ENCODE data around the gene ZNF827. TPM values are rescaled to one million over a fixed set of nuclear protein-coding genes. Genes with fewer than 3 reads are reported as not detected.

The ZNF827 gene
- total RNA-seq, 1 donor from 2014 or later = 27.2 TPM

DNA sequence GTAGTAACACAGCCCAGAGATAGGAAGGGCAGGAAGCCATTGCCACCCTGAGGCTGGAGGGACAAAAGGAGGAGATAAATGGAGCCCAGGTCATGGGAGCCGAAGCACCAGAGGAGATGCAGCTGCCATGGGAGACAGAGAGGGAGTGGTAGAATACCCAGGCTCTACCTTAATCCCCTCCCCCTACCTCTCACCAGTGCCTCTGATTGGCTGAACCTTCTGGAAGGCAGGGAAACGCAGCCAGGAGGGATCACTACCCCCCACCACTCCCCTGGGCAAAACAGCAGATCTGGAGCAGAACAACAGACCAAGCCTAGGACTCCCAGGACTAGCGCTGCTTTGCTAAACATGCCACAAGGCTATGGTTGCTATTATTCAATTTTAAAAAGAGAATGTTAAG is 114.2 kb downstream of the ZNF827 start:
- H3K4me3 Mint-ChIP-seq = no peak overlapping the region
- H3K27me3 Mint-ChIP-seq = no peaks in the 10 kb centered on the region
- ChIA-PET POLR2A (no interaction called here), CTCF (interaction anchor here (1.5 kb wide), 1 partner anchor 18 kb away, joined by 3 read pairs; no protein-coding TSS in a partner anchor)
- ATAC-seq (ENCODE audit: low read depth) = no peak
- no peaks in the 10 kb centered on the region for H3K9me3 Mint-ChIP-seq
- H3K27ac Mint-ChIP-seq = no peak overlapping the region
- DNase-seq = no peak
- peaks cover 8% of the 10 kb centered on the region for H3K4me1 Mint-ChIP-seq
- intact Hi-C loops (cut with micrococcal nuclease) = loop anchor here (1.0 kb wide), 1 partner anchor 40 kb away; no protein-coding TSS in a partner anchor
- peaks cover 39% of the 10 kb centered on the region for H3K36me3 Mint-ChIP-seq (ENCODE audit: low read depth)
- TF ChIP-seq, protein P1, sequence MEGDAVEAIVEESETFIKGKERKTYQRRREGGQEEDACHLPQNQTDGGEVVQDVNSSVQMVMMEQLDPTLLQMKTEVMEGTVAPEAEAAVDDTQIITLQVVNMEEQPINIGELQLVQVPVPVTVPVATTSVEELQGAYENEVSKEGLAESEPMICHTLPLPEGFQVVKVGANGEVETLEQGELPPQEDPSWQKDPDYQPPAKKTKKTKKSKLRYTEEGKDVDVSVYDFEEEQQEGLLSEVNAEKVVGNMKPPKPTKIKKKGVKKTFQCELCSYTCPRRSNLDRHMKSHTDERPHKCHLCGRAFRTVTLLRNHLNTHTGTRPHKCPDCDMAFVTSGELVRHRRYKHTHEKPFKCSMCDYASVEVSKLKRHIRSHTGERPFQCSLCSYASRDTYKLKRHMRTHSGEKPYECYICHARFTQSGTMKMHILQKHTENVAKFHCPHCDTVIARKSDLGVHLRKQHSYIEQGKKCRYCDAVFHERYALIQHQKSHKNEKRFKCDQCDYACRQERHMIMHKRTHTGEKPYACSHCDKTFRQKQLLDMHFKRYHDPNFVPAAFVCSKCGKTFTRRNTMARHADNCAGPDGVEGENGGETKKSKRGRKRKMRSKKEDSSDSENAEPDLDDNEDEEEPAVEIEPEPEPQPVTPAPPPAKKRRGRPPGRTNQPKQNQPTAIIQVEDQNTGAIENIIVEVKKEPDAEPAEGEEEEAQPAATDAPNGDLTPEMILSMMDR (IDR thresholded peaks at IDR 0.05) = no peak

DNA sequence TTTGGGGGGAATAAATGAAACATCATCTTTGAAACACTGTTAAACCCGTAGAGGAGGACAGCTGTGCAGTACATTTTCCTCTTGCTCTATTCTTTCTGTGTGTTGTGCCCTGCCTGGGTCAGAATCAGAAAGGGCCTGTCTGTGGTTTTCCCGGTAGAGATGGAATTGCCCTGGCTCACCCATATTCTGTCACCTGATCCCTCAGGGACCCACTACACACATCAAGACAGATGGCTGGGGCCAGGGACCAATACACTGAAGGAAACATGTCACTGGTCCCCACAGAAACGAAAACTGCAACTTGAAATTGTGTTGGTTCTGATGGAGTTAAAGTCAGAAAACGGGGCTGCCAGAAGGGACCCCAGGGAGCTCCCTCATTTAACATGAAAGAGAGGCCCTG is 114.9 kb downstream of the ZNF827 start:
- peaks cover 42% of the 10 kb centered on the region for H3K36me3 Mint-ChIP-seq (ENCODE audit: low read depth)
- ATAC-seq (ENCODE audit: low read depth) = no peak
- intact Hi-C loops (cut with micrococcal nuclease) = loop anchor here (1.0 kb wide), 1 partner anchor 39 kb away; no protein-coding TSS in a partner anchor
- no peaks in the 10 kb centered on the region for H3K9me3 Mint-ChIP-seq
- no peak overlapping the region for H3K4me3 Mint-ChIP-seq
- TF ChIP-seq, protein P1 (IDR thresholded peaks at IDR 0.05) = no peak
- no peak overlapping the region for H3K27ac Mint-ChIP-seq
- no peak for DNase-seq
- POLR2A ChIA-PET = no interaction called here
- CTCF ChIA-PET = interaction anchor here (1.5 kb wide), 1 partner anchor 18 kb away, joined by 3 read pairs; no protein-coding TSS in a partner anchor
- H3K4me1 Mint-ChIP-seq = peaks cover 5% of the 10 kb centered on the region
- H3K27me3 Mint-ChIP-seq = no peaks in the 10 kb centered on the region

DNA sequence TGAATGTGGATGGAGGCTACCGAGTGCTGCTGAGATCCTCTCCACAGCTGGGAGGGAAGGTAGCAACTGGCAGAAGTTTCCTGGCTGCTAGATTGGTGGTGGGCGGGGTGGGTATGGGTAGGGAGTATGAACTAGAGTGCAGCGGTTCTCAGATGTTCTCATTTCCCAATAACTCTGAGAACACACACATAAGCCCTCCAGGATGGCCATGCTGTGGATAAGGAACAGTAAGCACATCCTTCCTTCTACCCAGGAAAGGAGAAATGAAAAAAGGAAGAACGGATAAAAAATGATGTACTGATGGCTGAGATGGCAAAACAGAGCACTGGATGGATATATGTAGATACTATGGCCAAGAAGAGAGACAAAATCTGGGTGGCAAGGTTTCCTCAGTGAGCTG is 116.0 kb downstream of the ZNF827 start:
- DNase-seq (no peak), ATAC-seq (ENCODE audit: low read depth) (no peak)
- Mint-ChIP-seq H3K27me3 (no peaks in the 10 kb centered on the region), H3K36me3 (ENCODE audit: low read depth) (peaks cover 43% of the 10 kb centered on the region), H3K9me3 (no peaks in the 10 kb centered on the region), H3K4me3 (no peak overlapping the region), H3K27ac (no peak overlapping the region), H3K4me1 (peaks cover 4% of the 10 kb centered on the region)
- ChIA-PET CTCF (interaction anchor here (0.6 kb wide), 1 partner anchor 20 kb away, joined by 3 read pairs; no protein-coding TSS in a partner anchor), POLR2A (no interaction called here)
- intact Hi-C loops (cut with micrococcal nuclease) = no loop called here
- TF ChIP-seq, protein P1 (IDR thresholded peaks at IDR 0.05) = no peak

DNA sequence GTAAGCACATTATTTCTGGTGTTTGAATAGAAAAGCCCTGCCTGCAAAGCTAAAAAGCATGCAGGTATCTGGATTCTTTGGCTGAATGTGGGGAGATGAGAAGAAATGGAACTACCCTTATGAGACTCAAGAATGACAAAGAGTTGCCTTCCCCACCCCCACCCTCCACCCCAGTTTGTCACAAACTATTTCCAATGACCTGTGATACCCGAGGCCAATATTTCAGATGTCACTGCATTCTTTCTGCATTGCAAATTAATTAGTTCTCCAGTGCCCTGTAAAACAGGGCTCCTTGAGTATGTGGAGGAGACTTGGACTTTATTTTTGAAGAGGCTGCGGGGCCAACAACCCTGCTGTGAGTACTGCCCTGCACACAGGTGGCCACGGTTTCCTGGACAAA is 116.4 kb downstream of the ZNF827 start:
- no peak overlapping the region for H3K4me3 Mint-ChIP-seq
- peaks cover 4% of the 10 kb centered on the region for H3K4me1 Mint-ChIP-seq
- no peaks in the 10 kb centered on the region for H3K9me3 Mint-ChIP-seq

DNA sequence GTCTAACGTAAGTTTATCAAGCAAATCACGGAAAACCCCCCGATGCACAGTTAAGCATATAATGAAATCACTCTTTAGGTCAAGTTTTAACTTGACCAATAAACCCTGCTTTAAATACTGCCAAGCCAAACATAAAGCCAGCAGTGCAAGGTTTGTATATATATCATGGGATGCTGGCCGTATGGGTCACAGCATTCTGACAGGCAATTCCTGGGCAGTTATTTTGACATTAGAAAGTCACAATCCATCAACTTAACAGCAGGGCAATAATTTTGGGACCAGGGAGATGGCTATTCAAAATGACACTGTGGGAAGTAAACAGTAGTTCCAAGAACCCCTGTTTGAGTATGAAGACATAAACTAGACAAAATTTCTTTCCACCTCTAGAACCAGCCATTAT is 116.9 kb downstream of the ZNF827 start:
- TF ChIP-seq, protein P1 (IDR thresholded peaks at IDR 0.05) = no peak
- H3K27me3 Mint-ChIP-seq = no peaks in the 10 kb centered on the region
- CTCF ChIA-PET = no interaction called here
- H3K4me3 Mint-ChIP-seq = no peak overlapping the region
- ATAC-seq (ENCODE audit: low read depth) = no peak
- DNase-seq = no peak
- no peaks in the 10 kb centered on the region for H3K9me3 Mint-ChIP-seq
- intact Hi-C loops (cut with micrococcal nuclease) = no loop called here
- peaks cover 51% of the 10 kb centered on the region for H3K36me3 Mint-ChIP-seq (ENCODE audit: low read depth)
- POLR2A ChIA-PET = no interaction called here
- H3K4me1 Mint-ChIP-seq = peaks cover 4% of the 10 kb centered on the region
- no peak overlapping the region for H3K27ac Mint-ChIP-seq

More for the DNA sequence above, 116.4 kb downstream of the ZNF827 start:
- H3K27ac Mint-ChIP-seq = no peak overlapping the region
- ChIA-PET POLR2A (no interaction called here), CTCF (no interaction called here)
- H3K36me3 Mint-ChIP-seq (ENCODE audit: low read depth) = peaks cover 47% of the 10 kb centered on the region
- no peaks in the 10 kb centered on the region for H3K27me3 Mint-ChIP-seq
- ATAC-seq (ENCODE audit: low read depth) (no peak), DNase-seq (no peak)
- TF ChIP-seq, protein P1 (IDR thresholded peaks at IDR 0.05) = no peak
- intact Hi-C loops (cut with micrococcal nuclease) = no loop called here

Data from activated B cell treated with CpG ODN at 0.5 μM for 24 hours (primary cell).